Activated effector memory CD4-positive, alpha-beta T cell treated with Interleukin-2 at 50 U/mL for 16 hours (primary cell): ENCODE results near the gene TMEM17.
"Not testable (repeated sequence)": the region's sequence is repeated elsewhere in the genome, so short reads cannot be mapped to it uniquely, and the experiment has no call there.

ENCODE experiments used
- DNase-seq: peaks from one replicate; pipeline ENCODE4 v3.0.0-alpha.2; 2020

TMEM17 gene, protein sequence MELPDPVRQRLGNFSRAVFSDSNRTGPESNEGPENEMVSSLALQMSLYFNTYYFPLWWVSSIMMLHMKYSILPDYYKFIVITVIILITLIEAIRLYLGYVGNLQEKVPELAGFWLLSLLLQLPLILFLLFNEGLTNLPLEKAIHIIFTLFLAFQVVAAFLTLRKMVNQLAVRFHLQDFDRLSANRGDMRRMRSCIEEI

DNA sequence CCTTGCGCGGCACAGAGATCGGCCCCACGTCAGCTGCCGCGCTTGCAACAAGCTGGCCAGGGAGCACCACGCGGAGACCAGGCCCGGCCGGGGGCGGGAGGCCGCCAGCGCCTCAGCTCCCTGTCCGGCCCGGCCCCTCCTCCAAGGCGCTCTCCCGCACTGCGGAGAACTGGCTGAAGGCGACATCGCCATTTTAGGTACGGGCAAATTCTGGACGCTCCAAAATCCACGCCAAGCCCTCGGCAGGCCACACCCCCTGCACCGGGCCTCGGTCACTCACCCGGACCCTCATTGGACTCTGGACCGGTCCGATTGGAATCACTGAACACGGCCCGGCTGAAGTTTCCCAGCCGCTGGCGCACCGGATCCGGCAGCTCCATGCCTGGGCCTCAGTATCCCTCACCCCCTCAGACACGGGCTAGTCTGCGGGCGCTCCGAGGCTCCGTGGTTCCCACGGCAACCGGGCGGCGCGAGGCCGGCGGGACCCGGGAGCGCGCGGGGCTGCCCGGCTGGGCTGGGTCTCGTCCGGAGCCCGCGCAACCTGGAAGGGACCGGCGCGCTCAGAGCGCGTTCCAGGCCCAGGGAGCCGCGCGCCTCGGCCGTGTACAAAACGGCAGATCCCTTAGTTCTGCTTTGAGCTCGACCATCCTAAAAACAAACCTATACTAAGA is at the start of gene TMEM17:
TSS of gene TMEM17 (minus strand) at position 446 of the 671 bp plus-strand sequence. CDS start at position 380, 66 bp downstream.
- no peak for DNase-seq

GRCh38 chr2:62554440-62554839 is 48.4 kb upstream of the TMEM17 start:
- no peak for DNase-seq

GRCh38 chr2:62550461-62550860 is 44.5 kb upstream of the TMEM17 start:
- DNase-seq, result no peak

GRCh38 chr2:62547854-62548253 is 41.9 kb upstream of the TMEM17 start:
- DNase-seq, result no peak

- no peak for DNase-seq
Measured at GRCh38 chr2:62545261-62545660, 39.3 kb upstream of the TMEM17 start.

GRCh38 chr2:62540408-62541168 is 34.6 kb upstream of the TMEM17 start:
- DNase-seq, result no peak

DNA sequence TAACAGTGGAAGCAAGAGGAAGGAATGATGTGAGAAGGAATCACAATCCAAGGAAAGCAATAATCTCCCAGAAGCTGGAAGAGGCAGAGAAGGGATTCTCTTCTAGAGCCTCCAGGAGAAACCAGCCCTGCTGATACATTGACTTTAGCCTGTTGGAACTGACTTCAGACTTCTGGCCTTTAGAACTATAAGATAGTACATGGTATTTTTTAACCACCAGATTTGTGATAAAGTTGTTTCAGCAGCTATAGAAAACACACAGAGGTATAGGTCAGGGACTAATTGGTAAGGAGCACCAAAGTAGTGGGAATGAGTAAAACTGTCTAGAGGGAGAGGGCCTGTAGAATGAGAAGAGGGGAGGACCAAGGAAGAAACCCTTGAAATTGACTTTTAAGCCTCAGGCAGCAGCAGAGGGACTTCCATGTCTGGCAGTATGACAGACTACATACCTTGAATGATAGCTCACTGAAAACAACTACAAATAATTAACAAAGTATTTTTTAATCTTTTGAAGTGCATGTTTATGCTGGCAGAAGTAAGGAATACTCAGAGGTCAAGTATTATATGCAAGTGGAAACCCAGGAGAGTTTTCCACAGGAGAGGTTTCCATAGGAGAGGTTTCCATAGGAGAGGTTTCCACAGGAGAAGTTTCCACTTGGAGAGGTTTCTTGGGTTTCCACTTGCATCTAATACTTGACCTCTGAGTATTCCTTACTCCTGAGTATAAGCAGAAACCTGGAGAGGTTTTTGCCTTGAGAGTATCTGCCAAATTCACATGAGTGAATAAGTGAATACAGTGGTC is 33.8 kb upstream of the TMEM17 start:
- DNase-seq, result no peak

GRCh38 chr2:62538756-62539155 is 32.8 kb upstream of the TMEM17 start:
- DNase-seq, result no peak

DNA sequence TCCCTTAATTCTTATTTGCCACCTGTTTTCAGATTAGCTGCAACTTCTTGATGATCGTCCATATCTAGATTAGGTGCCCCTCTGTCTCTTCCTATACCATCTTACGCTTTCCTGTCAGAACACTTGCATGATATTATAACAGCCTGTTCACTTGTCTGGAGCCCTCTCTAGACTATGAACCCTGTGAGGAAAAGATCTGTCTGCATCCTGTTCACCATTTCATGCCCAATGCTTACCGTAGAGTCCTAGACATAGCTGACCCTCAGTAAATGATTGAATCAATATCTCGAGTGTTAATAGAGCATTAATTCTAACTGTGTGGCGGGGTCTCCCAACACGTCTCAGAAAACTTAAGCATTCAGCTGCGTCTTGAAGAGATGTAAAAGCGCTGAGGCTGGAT is 31.8 kb upstream of the TMEM17 start:
- no peak for DNase-seq

DNA sequence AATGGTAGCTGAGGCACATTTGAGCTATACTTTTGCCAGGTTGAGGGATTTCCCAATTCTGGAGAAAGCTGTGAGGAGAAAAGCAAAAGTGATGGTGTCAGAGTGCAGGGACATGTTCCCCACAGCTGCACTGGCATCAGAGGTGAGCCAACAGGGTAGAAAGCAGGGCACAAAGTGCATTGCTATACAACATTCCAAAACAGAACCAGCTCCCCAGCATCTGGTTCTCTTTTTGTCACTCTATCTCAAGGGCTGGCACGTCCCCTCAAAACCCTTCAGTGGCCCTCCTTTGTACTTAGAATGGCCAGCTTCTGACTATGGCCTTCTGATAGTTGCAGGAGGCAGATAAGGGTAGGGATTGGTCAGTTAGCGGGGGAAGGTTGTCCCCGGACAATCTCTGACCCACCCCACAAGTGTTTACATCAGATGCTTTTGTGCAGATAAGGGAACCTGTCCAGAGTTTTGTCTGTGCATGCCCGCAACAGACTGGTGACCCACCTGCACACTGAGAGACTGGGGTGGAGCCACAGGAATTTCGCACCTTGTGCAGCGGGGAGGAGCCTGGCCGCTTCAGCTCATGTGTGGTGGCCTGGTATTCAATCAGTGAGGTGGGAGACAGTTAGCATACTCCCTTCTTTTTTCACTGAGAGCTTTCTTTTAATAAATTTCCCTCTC is 31.0 kb upstream of the TMEM17 start:
- DNase-seq, result no peak

- not testable (repeated sequence) for DNase-seq
Measured at GRCh38 chr2:62535521-62535920, 29.5 kb upstream of the TMEM17 start.

- DNase-seq, result no peak
Measured at GRCh38 chr2:62531594-62531993, 25.6 kb upstream of the TMEM17 start.

GRCh38 chr2:62529758-62530157 is 23.8 kb upstream of the TMEM17 start:
- DNase-seq, result no peak

GRCh38 chr2:62527478-62528210 is 21.6 kb upstream of the TMEM17 start:
- no peak for DNase-seq

- DNase-seq, result no peak
Measured at GRCh38 chr2:62526531-62527381, 20.8 kb upstream of the TMEM17 start.

GRCh38 chr2:62525549-62526269 is 19.7 kb upstream of the TMEM17 start:
- no peak for DNase-seq

DNA sequence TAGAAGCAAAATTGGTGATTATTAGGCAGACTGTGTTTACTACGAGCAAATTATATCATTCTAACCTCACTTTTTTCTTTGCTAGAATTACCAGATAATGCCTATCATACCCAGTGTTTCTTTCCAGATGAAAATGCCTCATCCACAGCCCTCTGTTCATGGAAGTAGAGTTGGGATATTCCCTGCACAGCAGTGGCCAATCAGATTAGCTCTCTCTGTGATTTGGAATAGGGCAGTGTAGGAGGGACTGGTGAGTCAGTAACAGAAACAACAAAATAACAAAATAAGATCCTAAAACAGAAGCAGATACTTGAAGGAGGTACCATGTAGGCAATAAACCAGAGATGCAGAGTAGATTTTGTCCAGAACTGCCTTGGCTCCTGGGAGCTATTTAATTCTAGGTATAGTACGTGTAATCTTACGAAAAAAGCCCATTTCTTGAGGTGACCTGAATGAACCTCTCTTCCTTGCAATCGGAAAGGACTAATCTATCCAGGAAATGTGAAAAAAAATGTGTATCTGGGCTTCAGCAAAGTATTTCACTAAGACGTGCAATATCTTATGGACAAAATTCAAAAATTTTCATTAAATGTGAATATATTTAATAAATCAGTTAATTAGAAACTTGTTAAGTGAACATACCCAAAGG is 18.4 kb upstream of the TMEM17 start:
- no peak for DNase-seq

GRCh38 chr2:62521061-62521460 is 15.1 kb upstream of the TMEM17 start:
- not testable (repeated sequence) for DNase-seq

DNA sequence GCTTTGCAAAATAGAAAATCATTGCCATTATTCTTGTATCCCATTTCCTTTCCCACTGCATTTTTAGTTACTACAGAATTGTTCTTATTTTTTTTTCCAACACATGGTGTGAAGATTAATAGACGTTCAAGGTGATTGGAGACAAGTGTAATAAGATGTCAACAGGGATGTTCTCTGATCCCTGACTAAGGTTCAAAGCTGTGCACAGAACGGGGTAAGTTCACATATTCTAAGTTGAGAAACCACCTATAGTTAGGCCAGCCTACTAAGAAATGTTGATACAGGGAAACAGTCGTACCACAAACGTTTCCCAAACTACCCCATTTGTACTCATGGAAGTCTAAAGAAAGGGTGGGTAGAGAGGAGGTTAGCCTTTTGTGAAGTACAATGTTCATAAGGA is 6.4 kb upstream of the TMEM17 start:
- no peak for DNase-seq

- no peak for DNase-seq
Measured at GRCh38 chr2:62511636-62512035, 5.6 kb upstream of the TMEM17 start.
